EL (cell line): ENCODE measurements around the gene NLGN4X.

ENCODE experiments used
- DNase-seq: peaks from one replicate; pipeline ENCODE4 v3.0.0-alpha.2; 2016

The NLGN4X gene

DNA sequence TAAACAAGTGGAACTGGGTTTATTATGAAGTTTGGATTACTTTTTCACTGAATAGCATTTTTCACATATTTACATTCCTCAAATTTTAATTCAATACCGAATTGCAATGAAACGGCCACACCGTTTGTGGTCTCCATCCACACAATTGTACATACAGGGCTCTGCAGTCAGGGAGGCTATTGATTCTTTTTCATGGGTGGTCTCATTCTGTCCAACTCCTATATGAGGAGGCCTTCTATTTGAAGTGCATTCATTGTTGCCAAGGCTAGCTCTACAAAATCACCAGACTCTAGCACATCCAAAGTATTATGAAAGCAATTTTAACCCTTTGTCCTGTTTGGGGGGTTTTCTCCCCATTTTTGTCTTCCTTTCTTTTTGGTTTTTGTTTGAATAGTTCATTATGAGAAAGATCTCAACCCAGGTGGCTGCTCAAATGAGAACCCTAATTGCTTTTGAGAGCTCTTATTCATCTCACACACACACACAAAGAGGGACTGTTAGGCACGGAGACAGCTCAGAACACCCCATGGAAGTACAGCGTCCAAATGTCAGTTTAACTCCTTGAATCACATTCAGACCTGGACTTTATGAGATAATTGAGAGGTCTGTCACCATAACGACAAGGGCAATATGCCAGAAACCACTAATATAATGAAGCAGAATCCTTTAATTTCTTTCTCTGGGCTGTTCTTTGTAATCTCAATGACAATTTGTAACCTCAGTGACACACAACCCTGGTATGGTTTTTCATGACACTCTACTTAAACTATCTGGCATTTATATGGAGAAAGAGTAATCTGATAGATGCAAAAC is 79.4 kb downstream of the NLGN4X start:
- no peak for DNase-seq

DNA sequence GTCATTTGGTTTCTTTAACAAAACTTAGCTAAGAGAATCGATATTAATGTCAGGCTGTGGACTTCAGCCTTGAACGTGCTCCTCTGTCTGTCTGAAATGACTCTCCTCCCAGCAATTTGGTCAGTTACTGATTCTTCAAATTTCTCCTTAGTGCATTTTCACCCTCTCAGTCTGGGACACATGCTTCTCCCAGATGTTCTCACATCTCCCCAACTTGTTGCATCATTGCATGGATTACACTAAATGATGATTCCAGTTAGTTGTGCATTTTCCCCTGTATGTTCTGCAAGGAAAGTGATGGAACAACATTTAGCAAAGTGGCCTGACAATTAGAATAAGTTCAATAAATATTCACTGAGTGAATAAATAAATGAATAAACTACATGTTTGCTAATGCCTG is 94.4 kb downstream of the NLGN4X start:
- DNase-seq, result no peak

DNA sequence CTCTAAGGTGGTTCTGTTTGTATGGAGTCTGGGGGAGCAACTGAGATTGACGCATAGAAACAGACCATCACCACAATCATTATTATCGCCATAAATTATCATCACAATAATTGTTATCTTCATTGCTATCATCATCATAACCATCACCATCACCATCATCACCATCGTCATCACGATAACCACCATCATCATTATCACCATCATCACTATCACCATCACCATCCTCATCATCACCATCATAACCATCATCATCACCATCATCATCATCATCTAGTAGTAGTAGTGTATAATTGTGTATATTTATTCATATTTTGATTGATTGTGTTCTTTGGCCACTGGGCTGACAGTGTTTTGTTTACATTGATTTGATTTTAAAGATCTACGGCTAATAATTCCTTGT is 95.7 kb downstream of the NLGN4X start:
- DNase-seq, result no peak

DNA sequence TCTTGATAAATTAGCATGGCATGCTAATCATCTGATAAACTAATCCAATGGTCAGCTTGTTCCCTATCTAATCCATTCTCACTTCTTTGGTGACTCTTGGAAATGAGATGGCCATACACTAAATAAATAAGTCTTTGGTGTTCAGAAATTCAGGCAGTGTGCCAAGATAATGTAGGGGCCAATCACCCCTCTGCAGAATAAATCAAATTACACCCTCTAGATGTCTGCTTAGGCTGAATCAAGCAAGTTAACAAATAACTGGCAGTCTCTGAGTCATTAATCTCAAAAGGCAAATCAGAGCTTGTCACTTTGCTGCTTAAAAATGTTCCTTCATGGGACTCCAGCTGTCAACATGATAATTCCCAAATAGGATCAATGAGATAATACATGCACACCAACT is 97.4 kb downstream of the NLGN4X start:
- DNase-seq, result no peak

DNA sequence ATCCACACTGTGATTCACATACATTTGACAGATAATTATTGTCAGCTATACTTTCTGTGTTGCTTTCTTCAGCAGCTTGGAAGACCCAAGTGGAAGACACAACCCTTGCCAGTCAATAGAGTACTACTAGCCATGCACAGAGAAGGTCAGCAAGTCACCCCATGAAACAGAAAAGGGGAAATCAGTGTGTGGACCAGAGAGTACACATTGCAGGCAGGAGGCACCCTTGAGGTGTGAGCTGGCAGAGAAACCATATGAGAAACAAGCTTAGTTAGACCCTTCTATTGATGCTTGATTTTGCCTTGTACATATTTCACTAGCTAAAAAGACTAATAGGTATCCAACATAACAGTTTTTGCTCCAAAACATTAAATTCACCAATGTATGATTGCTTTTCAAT is 99.5 kb downstream of the NLGN4X start:
- DNase-seq, result no peak

DNA sequence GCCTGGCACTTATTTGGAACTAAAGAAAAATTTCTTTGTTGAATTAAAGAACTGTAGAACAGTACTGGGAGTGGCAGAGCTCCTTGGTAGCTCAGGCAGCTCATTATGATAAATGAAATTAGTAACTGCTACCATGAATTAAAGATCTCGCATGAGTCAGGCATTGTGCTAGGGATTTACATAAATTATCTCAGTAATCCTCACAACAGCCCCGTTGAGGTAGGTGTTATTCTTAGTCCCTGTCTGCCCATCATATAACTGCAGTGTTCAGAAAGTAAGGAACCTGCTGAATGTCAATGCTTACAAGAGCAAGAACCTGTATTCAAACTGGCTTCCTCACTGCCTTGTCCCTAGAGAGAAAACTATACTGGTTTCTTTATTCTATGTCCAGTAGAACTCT is 108.3 kb downstream of the NLGN4X start:
- no peak for DNase-seq

DNA sequence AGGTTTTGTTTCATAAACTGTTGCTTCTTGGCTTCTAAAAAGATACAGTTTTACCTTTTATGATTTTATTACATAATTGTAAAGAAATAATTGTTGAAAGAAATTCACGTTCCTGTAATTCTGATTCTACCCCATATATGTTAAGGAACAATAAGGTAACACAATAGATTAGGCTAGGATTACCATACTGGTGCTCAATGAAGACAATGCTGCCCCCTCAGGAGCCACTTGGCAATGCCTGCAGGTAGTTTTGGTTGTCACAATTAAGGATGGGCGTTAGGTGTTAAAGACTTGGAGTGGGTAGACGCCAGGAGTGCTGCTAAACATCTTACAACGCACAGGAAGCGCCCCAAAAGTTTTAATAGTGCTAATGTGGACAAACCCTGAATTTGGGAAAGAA is 133.2 kb downstream of the NLGN4X start:
- no peak for DNase-seq

DNA sequence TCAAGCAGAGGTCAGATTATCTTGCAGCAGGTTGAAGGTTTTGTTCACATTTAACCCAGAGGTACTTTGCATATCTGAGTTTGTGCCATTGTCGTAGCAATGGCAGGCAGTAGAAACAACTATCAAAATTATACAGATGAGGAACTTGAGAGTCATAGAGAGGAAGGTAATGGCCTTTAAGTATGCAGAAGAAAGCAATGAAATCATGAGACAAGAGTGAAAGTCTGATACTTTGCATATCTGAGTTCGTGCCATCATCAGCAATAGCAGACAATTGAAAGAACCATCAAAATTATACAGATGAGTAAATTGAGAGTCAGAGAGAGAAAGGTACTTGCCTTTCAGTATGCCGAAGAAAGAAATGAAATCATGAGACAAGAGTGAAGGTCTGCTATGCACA is 154.1 kb downstream of the NLGN4X start:
- DNase-seq, result no peak

DNA sequence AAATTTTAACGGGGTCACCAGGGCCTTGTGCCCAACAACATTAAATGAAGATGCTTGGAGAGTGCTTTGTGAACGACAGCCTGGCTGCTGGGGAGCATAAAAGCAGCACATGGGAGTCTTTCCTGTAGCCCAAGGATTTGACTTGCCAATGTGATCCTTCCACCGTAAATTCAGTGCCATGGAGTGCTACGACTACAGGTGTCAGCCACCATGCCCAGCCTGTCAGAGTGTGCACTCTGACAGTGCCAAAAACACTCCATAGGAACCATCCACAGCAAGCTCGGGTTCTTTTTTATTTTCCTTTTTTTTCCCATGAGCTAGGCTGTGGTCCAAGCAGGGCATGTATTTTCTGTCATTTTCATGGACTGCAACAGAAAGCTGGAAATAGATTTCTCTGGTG is 156.9 kb downstream of the NLGN4X start:
- DNase-seq, result no peak

DNA sequence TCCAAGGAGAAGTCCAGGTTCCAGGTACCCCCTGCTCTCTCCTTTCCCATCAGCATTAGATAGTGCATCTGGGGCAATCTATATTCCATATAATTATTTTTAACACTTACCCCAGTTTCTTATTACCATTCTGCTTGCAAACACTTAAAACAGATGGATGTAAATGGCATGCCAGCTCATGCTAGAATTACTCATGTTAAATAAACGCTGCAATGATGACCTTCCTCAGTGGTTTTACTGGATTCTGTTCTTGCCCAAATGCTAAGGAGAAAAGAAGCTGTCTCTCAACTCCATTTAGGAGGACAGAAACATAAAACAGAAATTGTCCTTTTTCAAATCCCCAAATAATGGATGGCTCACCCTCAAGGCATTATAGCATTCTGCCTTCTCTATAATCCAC is 161.1 kb downstream of the NLGN4X start:
- no peak for DNase-seq

DNA sequence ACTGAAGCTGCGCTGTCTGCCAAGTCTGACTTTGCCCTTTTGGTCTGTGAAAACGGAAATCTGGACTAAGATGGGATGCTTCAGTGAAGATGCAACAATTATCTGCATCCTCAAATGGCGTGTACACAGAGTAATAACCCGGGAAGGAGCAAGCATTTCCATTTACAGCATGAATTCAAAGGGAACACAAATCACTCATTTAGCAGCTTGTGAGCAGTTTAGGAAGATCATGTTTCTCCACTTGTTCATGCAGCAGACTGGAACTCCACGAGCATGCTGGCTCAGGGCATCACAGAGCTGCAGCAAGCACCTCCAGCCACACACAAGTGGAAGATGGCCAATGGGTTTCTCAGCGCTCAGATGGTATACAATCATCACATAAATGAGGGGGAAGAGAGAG is 175.5 kb downstream of the NLGN4X start:
- DNase-seq, result no peak

DNA sequence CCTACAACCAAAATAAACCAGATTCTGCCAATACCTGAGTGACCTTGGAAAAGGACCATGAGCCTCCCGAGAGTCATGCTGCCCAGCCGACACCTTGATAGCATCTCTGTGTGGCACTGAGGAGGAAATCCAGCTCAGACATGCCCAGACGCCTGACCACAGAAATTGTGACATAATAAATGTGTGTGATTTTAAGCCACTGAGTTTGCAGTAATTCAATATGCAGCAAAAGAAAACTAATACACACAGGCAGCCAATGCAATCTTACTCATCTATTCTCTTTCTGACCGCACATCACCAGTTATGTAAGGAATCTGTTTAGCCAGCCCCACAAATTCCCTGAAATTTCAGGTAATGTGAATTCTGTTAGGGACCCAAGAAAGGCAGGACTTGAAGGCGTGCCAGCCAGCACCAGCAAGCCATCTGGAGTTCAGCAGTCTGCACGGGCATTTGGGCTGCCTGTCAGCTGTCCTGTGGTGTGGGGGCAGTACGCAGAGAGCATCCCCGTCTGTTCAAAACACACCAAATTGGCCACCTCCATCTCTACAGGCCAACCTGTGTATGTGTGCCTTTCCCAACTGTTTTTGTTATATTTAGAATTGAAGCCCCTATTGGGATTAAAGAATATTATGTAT is 176.4 kb downstream of the NLGN4X start:
- no peak for DNase-seq

DNA sequence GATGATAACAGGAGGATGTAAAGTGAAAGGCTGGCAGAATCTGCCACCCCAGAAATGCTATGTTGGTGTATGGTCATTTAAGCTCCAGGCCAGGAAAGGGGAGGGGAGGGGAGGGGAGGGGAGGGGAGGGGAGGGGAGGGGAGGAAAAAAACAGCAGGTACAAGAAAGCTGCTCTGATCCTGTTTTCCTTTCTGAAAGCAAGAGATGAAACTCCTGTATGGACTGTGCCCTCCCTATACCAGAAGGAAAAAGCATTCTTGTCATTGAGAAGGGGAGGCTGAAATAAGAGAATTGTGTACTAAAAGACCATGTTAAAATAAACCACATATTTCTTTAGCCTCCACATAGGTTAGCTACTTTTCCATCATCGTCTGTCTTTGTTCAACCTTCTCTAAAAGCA is 179.5 kb downstream of the NLGN4X start:
- no peak for DNase-seq

DNA sequence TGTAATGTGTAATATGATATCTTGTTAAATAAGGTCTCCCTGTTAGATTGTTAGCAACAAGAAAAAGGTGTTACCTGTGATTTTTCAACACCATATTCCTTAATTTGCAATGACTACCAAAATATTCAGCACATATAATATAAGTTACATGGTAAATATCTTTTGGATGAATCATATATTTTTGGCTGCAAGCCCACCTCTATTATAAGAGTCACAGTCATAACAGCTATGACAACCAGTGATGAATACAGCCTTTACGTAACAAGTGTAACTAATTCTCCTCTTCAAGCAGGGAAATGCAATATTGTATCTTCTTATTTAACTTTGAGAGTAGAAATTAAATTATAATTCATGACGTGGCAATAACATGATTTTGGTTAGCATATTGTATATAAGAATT is 187.0 kb downstream of the NLGN4X start:
- no peak for DNase-seq

DNA sequence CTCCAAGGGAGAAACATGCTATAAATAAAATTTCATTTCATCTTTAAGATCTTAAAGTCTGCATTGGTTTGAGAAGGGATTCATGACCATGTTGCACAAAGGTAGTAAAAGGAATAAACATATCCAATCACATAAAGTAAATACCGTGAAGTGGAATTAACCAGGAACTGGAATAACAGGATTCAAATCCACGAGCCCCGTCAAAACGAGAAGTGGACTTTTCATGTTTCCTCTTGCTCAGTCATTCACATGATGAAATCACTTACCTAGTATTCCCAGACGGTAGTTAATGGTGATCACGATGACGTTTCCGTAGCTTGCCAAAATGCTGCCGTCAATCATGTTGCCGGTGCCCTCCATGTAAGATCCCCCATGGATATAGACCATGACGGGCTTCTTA is 199.7 kb downstream of the NLGN4X start:
- DNase-seq, result no peak

DNA sequence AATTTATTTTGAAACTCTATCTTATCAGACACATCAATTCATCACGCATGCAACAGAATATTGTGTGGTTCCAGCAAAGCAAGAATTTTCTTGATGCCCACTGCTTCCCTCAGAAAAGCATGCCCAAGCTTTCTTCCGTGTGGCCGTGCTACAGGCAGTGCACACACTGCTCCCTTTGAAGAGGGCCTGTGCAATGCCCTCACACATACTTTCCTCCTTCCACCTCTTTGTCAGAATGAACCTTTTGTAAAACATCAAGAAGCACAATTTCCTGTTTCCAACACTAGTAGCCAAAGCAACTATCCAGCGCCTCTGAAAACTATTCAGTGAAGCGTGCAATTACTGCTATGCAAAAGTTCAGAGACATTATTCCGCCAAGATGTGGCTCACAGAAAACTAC is 201.7 kb downstream of the NLGN4X start:
- no peak for DNase-seq

DNA sequence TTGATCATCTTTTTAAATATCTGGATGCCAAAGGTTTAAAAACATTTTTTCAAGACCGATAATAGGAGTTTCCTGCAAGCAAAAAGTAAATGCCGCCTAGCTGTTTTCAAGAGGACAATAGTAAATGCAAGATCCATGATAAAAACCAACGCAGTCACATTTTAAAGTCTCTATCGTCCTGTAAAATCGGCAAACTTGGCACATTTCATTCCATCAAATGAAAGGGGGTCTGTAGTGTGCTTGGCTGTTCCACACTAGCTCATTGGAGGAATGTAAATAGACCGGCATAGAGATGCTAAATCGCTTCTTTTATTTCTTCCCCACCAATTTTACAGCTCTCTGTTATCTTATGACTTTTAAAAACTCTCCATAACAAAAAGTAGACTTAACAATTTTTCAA is 202.2 kb downstream of the NLGN4X start:
- no peak for DNase-seq

DNA sequence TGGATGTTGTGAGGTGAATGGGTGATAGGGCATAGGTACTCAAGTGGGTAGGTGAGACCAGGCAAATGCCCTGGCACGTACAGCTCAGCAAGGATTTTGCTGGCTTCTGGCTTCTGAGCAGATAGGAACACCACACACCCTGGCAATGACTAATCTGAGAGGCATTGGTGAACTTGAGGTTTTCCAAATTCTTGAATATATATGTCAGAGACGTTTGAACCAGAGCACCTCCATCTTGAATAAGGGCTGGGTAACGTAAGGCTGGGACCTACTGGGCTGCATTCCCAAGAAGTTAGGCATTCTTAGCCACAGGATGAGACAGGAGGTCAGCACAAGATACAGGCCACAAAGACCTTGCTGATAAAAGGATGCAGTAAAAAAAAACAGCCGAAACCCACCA is 204.5 kb downstream of the NLGN4X start:
- DNase-seq, result no peak

DNA sequence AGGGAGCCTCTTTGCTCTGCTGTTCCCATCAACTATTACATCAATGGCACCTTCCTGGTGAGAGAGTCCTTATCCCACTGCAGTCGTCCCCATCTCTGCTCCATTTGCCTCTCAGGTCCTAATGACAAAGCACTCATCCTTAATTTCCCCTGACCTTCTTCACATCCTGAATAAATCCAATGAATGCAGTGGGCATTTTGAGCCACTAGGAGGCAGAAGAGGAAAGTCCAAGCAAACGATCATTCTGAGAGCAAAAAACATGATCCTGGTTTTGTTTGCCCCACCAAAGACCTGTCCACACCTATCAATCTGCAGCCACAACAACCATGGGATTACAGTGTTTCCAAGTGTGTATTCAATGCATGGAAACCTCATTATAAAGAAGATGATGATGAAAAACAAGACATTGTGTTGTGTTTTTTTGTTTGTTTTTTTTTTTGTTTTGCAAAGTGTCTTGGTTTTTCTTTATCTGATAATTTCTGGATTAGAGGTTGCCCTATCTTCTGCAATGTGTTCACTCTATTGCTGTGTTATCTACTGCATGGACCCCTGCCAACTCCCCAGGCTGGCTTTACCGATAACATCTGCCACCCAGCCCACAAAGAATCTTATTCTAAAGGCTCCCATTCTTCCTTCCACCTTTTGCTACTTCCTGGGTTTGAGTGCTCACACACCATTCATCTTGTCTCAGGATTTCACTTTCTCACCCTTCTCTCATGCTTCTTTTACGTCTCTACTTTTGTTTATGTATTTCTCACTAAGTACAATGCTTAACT is 207.2 kb downstream of the NLGN4X start:
- no peak for DNase-seq

DNA sequence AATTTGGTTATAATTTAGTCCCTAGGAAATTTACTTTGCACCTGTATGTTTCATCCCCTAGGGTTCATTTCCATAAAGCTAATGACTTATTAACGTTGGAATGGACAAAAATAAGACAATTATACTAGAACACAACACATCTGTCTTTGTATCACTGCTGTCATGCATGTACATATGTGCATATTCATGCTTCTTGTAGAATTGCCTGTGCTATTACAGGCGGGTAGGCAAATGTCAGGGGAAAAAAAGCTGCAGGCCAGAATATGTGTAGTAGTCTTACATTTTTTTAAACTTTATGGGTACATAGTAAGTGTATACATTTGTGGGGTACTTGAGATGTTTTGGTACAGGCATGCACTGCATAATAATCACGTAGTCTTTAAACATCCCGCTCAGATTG is 209.6 kb downstream of the NLGN4X start:
- no peak for DNase-seq

DNA sequence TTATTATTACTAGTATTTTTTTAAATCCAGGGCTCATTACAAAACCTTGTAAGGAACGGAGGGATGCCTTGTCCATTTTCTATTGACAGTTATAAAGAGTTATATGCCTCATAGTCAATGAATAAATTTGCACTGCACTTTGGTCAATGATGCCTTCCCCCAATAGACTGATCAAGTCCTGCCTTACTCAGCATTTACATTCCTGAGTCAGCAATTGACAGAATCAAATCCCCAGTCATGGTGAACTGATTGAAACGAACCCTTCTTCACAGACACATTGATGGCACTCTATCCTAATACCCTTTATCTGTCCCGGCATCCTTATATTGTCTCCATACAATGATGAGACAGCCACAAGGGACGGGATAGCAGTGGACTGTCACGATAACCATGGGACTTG is 213.2 kb downstream of the NLGN4X start:
- DNase-seq, result no peak

DNA sequence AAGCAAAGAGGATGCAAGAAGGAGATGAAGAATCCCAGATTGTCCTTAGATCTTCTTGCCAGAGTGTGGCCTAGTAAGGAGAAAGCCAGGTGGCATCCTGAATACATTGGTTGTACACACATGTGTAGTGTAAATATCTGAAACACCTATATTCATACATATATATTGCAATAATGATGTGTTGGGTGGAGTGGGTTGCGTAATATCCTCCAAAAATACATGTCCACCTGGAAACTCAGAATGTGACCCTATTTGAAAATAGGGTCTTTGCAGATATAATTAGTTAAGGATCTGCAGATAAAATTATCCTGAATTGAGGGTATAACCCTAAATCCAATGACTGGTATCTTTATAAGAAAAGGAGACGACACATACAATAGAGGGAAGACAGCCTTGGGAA is 216.3 kb downstream of the NLGN4X start:
- no peak for DNase-seq

DNA sequence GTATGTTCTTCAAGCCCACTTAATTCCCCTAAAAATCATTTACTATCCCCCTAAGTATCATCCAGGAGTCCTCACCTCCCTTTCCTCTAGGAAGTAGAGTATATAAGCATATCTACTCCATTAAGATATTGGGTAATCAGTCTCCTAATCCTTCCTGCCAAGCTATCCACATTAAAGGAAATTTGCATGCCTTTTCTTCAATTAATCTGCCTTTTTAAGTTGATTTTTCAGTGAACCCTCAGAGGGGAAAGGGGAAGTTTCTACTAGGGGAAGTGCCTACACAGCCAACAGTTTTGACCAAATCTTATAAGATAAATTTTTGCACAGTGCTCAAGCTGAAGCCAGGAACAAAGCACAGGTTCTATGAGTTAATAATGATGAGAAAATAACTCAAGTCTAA is 222.8 kb downstream of the NLGN4X start:
- DNase-seq, result no peak

DNA sequence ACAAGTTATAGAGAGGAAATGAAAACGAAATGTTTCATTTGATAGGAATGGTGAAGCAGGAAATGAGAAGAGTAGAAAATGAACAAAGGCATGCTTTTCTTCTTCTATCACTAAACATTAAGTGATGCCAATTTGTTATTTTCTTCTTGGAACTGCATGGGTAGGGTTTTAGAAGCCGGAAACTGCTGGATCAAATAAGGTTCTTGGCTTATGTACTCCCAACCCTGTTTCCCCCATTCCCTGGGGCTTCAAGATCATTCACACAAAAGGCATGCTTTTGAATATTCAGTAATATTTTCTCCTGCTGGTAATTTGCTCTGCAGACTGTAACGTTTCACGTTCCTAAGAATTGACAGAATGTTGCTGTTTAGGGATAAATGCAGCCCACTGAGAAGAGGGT is 224.1 kb downstream of the NLGN4X start:
- no peak for DNase-seq
